ENCODE data around the gene PLCG2.
"Not testable (repeated sequence)": the region's sequence is repeated elsewhere in the genome, so short reads cannot be mapped to it uniquely, and the experiment has no call there.

PLCG2 gene

GRCh38 chr16:81778861-81779535 lies at the start of gene PLCG2:
Gene PLCG2, plus strand, starts transcription at chr16:81779291. Its CDS starts 6,699 bp downstream, at chr16:81785990.
- DNase-seq (ENCODE audit: low read depth), result no peak

GRCh38 chr16:81729451-81729850 lies 49.6 kb upstream of the PLCG2 start:
- DNase-seq (ENCODE audit: low read depth), result no peak

GRCh38 chr16:81730090-81731051 lies 48.7 kb upstream of the PLCG2 start:
- peak; percentile 82 for DNase-seq (ENCODE audit: low read depth)

- no peak for DNase-seq (ENCODE audit: low read depth)
These were observed 47.4 kb upstream of the PLCG2 start for GRCh38 chr16:81731649-81732048.

GRCh38 chr16:81732699-81733098 lies 46.4 kb upstream of the PLCG2 start:
- DNase-seq (ENCODE audit: low read depth), result no peak

GRCh38 chr16:81733295-81733694 lies 45.8 kb upstream of the PLCG2 start:
- DNase-seq (ENCODE audit: low read depth), result no peak

- DNase-seq (ENCODE audit: low read depth), result no peak
These were observed 44.3 kb upstream of the PLCG2 start for GRCh38 chr16:81734632-81735434.

GRCh38 chr16:81737885-81738536 lies 41.1 kb upstream of the PLCG2 start:
- DNase-seq (ENCODE audit: low read depth), result peak; percentile 33

- DNase-seq (ENCODE audit: low read depth), result no peak
These were observed 40.2 kb upstream of the PLCG2 start for GRCh38 chr16:81738783-81739496.

- DNase-seq (ENCODE audit: low read depth), result no peak
These were observed 39.6 kb upstream of the PLCG2 start for GRCh38 chr16:81739503-81739902.

- DNase-seq (ENCODE audit: low read depth), result no peak
These were observed 38.9 kb upstream of the PLCG2 start for GRCh38 chr16:81740169-81740568.

- not testable (repeated sequence) for DNase-seq (ENCODE audit: low read depth)
These were observed 37.7 kb upstream of the PLCG2 start for GRCh38 chr16:81741430-81741770.

- DNase-seq (ENCODE audit: low read depth), result no peak
These were observed 34.7 kb upstream of the PLCG2 start for GRCh38 chr16:81744385-81744784.

GRCh38 chr16:81744911-81745310 lies 34.2 kb upstream of the PLCG2 start:
- DNase-seq (ENCODE audit: low read depth), result no peak

- DNase-seq (ENCODE audit: low read depth), result no peak
These were observed 33.2 kb upstream of the PLCG2 start for GRCh38 chr16:81745704-81746558.

GRCh38 chr16:81746566-81746965 lies 32.5 kb upstream of the PLCG2 start:
- DNase-seq (ENCODE audit: low read depth), result no peak

- no peak for DNase-seq (ENCODE audit: low read depth)
These were observed 30.5 kb upstream of the PLCG2 start for GRCh38 chr16:81748476-81749198.

- DNase-seq (ENCODE audit: low read depth), result no peak
These were observed 26.7 kb upstream of the PLCG2 start for GRCh38 chr16:81752225-81752875.

GRCh38 chr16:81752876-81753227 lies 26.2 kb upstream of the PLCG2 start:
- no peak for DNase-seq (ENCODE audit: low read depth)
